CD4-positive, alpha-beta T cell treated with Interleukin-15 for 4 hours (primary cell): Measurements from ENCODE around the gene ITPK1.

Experiments used
- DNase-seq: peaks from one replicate; pipeline ENCODE4 v3.0.0-alpha.2; 2020; ENCODE audit warnings: low spot score

ITPK1 gene

DNA sequence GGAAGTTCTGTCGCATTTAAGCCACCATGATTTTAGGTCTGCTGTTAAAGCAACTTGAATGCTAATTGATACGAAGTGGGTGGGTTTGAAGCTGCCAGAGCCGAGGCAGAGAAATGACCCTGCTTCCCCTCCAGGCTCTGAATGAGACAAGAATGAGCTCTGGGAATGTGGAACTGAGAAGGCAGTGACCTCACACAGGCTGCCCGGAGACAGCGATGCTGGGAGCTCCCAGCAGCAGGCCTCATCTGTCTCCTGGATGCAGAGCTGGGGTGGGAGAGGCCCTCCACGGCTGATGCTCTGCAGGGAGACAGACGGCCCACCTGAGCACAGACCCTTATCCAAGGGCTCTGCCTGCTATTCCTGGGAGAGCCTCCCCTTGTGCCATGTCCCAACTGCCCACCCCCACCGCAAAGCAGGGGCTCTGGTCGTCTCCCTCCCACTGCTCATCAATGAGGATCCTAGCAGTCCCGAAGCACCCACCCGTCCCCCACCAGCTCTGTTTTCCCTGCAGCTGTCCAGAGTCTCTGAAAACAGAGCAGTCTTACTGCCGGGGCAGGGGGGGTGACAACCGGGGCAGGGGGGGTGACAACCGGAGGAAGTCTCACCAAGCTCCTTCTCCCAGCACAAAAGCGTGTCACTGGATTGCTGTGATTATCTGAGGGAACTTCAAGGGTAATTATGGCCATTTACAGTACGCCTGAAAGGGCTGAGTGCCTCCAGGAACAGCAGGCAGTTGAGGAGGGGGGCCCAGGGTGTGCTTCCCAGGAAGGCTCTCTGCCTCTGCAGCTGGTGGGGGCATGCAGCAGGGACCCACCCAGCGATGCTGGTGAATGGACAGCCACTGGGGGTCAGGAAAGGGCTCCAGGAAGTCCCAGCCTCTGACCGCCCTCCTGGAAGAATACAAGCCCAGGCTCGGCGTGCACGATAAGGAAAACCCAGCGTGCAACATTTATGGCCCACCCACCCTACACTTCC, 125.0 kb downstream of the ITPK1 start:
- DNase-seq: no peak

DNA sequence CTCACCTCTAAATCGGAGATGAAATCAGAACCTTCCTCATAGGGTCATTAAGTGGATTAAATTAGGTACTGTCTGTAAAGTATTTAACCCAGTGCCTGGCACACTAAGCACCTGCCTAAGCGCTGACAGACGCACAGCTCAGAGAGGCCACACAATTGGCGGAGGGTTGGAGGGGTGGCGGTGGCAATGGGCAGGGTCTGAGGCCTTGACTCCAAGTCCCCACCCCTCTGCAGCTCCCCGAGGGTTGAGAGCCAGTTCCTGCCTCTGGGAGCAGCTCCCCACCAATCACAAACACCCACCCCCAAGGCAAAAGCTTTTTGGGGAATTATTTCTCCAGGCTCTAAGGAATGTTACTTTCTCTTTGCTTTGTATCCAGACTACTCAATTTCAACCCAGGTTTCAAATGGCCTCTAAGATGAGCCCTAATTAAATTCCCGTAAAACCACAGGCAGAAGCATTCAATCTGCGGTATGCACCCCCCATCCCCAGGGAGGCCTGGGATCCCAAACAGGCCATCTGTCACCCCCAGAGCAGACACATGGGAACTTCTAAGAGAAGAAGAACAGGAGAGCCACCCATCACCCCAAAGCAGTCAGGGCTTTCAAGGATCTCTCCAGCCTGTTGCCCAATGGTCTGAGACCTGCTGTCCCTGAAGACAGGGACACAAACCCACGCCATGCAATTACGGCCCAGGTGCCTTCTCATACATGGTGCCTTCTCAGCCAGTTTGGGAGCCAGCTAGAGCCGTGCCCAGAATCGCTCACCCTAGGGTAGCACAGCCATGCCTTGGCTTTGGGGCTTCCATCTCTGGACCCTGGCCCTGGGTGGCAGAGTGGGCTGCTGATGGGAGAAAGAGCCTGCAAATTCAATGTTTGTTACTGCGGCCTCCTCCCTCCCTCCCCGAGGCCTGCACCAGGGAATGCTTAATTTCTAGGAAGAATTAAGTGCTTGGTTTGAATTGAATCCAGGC, 126.7 kb downstream of the ITPK1 start:
- DNase-seq: no peak

DNA sequence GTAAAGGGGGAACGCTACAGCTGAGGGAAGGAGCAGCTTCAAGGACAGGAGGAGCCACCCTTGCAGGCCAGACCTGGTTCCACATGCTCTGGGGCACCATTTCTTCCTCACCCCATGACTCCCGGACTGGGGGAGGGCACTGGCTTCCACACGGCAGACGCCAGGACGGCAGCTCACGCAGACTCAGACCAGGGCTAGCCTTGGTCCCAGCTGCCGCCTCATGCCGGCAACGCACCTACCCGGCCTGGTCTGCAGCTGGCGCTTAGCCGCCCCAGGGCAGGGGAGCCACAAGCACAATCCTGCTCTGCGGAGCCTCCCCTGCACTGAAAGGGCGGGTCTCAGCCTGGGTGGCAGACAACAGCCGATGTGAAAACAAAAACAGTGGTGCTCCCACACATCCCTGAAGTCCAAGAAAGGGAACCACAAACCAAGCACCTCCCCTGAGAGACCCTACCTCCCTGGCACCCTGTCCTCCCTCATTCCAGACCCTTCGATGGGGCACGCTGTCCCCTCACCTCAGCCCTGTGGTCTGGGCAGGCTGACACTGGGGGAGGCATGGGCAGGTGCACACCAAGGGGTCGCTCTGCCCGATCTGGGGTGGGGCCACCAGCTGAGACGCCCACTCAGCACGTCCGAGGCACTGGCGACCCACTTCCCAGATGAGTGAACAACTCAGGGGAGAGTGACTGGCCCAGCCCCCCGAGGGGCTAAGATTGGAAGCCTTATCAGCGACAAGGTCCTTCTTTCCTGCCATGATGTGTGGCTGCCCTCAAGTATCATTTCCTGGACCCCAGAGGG, 127.8 kb downstream of the ITPK1 start:
- DNase-seq: no peak

DNA sequence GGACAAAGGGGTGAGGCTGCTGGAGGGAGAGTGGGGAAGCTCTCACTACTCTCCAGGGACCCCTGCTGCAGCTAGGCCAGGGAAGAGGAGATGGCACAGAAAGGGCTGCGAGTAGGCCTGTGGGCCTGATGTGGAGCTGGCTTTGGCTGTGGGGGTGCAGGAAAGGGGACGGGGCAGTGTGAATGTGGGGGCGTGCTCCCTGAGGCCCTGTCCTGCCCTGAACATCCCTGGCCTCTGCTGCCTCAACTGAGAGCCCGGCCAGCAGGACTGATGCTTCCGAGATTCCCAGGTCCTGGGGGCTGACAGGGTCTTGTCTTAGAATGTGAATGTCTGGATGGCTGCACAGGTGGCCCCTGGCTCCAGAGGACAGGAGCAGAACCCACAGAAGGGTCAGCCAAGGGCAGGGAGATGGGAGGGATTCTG, 128.6 kb downstream of the ITPK1 start:
- DNase-seq: no peak

DNA sequence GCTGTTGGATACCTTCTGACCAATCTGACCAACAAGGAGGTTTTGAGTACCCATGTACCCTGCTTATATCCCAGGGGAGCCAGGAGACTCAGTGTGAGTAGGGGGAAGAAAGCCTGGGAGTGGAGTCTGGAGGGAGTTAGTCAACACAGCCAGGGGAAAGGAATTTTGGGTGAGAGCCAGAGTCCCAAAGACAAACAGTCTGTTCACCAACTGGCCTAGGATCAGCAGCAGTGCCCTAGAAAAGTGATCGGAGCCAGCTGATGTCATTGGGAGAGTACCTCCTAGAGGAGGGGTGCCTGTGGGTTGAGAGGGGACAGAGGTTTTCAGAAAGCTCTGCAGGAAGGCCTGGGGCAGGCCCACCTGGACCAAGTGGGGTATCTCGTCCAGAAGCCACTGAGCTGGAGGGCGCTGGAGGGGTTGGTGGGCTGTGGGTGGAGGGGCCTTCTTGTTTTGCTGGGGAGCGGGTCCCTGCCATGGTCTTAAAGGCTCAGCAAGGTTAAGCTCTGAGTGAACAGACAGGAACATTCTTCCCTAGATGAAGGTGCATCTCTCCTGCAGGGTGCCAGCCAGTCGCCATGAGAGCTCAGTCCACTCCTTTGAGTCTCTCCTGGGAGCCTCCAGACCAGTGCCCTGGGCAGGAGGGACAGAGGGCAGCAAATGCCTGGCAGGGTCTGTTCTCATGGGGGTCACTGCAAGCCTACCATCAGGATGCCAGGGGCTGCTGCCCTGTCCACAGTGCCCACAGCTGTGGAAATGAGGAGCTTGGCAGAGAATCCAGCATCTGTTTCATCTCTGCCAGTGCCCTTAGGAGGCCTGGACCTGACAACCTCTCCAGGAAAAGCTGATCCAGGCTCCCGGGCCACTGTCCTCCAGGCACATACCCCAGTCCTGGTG, 129.2 kb downstream of the ITPK1 start:
- DNase-seq: no peak

DNA sequence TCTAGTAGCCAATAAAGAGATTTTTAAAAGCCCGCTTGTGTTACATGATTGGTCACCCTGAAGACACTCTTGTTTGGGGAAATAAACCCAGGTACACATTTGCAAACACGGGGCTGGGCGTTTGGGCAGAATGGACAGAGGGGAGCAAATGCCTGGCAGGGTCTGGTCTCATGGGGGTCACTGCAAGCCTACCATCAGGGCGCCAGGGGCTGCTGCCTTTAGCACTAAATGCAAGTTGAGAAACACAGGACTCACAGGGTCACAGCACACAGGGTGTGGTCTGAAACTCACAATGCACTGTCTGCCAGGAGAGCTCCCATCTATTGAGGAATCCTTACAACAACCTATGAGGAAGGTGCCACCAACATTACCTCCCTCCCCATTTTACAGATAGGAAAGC, 130.2 kb downstream of the ITPK1 start:
- no peak for DNase-seq

DNA sequence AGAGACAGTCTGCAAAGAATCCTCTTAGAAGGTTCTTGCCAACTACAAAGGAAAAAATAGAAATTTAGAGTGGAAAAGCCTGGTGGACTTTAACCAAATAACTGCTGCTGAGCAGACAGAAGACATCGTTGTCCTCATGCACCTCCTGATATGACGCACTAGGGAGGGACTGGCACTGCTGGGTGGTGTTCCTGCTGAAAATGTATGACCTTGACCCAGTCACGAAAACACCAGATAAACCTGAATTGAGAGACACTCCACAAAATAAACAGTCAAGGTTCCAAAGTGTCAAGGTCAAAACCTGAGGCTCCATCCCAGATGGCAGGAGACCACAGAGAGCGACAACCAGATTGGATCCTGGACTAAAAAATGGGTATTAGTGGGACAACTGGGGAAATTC, 130.8 kb downstream of the ITPK1 start:
- DNase-seq: no peak

DNA sequence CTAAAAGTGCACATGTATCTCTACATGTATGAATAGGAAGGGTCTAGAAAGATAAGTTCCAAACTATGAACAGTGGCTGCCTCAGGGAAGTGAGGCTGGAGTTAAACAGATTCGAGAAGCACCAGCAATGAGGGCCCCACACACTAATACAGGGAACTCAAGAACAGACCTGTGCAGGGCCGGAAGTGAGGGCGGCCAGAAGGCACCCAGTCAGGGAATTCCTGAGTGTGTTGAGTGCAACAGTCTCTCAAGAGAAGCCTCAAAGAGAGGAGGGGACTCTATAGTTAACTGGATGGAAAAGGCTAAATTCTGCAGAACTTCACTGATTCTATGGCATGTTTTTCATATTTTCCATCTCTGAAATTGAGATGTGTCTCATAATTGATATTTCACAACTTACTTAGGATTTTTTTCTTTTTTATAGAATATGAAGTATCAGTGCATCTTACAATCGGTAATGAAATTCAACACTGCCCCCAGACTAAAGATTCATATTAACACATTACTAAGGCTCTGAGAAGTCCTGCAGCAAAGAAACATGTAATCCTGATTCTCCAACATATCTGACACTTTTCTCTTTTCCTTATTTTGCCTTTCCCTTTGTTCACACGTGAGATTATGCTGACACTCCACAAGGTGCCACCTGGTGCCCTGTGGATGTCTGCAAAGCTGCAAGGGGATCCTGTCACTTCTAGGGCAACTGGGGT, 131.5 kb downstream of the ITPK1 start:
- no peak for DNase-seq

DNA sequence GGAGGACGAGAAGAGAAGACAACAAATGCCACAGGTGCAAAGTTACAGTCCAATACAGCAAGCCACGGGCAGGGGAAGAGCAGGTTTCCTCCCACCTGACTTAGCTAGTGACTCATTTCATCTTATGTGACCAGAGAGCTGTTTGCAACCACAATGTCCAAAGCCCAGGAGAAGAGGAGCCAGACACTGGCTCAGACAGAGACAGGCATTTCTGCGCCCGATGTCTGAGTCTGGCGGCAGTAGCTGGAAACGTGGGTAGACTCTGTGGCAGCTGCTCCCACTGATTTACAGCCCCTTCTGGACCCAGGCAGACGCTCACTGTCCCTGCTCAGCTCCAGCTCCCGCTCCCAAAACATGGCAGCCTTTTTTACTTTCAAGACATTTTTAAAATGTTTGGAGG, 132.8 kb downstream of the ITPK1 start:
- DNase-seq: no peak

DNA sequence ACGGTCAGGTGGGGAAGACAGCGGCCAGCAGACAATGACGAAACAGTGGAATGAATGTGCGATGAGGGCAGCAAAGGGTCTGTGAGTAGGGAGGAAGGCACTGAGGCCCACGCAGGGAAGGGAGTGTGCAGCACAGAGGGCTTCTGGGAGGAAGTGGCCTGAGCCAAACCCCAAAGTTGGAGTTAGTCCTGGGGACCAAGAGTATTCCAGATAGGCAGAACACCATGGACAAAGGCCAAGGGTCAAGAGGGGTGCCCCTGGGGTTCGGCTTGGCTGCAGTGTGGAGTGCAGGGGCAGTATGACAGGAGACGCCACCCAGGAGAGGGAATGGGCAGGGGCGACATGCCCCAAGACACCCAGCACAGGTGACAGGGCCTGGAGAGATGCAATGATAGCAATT, 134.0 kb downstream of the ITPK1 start:
- no peak for DNase-seq

DNA sequence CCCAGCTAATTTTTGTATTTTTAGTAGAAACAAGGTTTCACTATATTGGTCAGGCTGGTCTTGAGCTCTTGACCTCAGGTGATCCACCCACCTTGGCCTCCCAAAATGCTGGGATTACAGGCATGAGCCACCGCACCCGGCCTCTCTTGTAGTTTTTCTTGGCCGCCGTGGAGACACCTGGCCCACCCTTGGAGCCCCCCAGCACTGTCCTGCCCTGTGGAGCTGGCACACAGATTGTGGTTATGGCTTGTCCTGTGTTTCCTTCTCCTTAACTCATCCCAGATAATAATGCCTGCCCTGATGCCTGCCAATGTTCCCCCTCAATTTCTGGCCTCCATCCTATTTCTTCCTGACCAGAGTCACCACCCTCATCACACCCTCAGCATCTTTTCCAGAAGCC, 134.9 kb downstream of the ITPK1 start:
- no peak for DNase-seq

DNA sequence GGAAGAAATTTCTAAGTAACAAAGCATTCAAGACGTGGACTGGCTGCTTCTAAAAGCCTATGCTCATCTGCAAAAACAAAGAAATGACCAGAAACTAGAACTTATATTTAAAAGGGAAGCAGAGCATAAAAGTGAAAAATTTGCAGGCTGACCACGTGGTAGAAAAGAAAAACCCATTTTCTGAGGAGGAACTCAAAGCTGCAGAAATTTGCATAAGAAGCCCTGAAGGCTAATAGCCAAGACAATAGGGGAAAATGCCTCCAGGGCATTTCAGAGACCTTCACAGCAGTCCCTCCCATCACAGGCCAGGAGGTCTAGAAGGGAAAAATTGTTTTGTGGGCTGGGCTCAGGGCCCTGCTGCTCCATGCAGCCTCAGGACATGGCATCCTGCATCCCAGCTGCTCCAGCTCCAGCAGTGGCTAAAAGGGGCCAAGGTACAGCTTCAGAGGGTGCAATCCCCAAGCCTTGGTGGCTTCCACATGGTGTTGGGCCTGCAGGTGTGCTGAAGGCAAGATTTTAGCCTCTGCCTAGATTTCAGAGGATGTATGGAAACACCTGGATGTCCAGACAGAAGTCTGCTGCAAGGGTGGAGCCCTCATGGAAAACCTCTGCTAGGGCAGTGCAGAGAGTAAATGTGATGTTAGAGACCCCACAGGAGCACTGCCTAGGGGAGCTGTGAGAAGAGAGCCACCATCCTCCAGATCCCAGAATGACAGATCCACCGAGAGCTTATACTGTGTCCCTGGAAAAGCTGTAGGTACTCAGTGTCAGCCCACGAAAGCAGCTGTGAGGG, 137.3 kb downstream of the ITPK1 start:
- DNase-seq: no peak

DNA sequence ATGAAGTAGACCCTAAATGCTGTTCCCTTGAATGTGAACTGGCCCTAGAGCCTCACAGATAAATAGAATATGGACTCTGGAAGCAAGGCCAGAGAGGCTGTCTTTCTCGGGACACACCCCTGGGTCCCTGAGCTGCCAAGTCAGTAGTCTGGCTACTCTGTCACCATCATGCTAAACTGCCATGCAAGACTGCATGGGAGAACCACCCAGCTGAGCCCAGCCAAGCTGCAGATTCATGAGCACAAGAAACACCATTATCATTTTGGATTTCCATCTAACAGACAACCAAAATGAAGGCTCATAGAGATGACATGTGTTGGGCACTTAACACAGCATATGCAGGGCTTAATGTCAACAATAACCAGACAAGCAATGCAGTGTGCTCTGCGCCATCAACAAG, 139.5 kb downstream of the ITPK1 start:
- no peak for DNase-seq

DNA sequence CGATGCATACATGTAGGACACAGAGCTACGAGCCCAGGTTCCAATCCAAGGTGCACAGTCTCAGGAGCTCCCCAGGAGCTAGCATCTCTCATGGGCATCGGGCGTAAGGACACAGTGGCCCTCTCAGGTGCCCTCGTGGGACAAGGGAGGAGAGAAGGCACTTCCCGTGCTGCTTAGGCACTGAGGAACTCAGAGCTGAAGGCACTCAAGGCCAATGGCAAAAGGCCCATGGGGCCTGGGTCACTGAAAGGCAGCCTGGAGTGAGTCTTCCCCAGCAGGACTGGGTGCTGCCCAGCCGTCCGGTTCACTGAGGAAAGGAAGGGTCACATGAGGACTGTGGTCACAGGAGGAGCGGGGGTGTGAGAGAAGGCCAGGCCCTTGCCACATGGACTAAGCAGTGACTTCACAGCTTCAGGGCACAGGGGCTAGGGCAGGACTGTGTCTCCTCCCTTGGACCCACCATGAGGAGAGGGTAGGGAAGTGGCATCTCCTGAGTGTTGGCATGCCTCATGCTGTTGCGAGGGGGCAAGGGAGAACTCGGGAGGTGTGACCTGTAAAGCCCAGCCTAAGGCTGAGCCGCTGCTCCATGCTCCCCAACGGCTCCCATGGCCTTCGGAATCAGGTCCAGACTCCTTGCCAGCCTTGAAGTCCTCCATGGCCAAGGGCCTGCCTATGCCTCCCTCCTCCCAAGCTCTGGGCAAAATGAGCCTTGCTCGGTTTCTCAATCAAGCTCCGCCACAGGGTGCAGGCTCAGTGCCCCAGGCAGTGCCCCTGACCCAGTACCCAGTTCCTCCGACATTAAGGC, 141.0 kb downstream of the ITPK1 start:
- no peak for DNase-seq

DNA sequence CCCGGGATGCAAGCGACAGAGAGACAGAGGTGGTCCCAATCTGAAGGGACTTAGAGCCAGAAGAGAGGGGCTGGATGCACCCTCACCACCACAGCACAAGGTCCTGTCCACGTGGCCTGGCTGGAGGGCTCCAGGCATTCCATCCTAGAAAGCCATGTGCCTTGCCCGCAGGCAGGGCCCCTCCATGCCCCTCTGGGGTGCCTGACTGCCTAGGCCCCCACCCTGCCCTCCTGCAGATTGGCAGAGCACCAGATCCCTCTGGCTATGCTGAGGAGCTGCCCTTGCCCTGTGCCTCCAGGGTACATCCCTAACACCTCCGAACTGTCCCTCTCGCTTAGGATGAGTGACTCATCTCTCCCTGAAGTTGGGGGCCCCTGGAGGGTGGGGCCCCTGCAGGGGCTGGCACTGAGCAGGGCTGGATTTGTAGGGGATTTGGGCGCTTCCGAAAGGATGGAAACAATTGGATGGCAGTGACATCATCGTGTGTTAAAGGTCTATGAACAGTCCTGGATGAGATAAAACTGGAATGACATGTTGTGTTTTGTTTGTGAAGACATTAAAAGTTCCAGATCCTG, 141.8 kb downstream of the ITPK1 start:
- no peak for DNase-seq

DNA sequence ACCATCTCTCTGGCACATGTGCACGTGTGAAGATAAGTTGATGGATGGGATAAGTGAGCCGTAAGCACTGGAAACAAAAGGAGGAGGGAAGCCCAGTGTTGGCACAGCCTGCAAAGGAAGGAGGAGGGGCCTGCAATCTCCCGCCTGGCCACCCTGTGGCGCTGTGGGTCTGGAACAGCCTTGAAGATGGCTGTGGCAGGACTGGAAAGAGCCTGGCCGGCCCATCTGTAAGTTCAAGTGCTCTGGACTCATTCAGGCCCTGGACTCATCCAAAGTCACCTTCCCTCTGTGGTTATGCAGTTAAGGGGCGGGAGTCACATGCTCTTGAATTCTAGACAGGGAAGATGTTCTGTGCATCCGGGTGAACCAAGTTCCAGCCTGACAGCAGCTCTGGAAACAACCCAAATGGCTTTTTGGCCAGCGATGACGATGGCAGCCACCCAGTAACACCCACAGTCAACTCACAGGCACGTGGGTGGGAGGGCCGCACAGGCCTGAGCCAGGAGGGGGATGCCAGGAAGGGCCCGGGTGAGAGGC, 142.4 kb downstream of the ITPK1 start:
- DNase-seq: no peak

DNA sequence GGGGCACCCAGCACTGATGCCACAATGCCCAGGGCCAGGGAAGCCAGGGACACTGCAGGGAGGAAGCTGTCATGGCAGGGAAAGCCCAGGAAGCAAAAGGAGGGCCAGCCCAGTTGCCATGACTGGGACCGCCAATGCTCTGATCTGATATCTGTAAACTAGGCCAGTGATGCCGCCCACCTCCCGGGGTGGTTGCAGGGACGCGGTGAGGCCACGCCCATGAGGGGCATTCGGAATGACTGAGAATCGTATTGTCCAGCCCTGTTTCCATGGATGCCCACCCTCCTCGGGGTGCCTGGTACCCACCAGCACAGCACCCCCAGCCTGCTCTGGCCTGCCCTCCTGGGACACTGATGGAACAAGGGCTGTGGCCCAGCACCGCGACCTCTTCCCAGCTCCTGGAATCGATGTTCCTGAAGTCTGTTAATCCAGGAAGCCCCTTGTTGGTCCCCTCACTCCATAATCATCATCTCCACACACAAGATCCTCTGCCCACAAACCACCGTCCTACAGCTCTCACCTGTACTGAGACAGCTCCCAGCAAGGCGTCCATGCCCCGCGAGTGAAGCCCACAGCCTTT, 144.0 kb downstream of the ITPK1 start:
- no peak for DNase-seq

DNA sequence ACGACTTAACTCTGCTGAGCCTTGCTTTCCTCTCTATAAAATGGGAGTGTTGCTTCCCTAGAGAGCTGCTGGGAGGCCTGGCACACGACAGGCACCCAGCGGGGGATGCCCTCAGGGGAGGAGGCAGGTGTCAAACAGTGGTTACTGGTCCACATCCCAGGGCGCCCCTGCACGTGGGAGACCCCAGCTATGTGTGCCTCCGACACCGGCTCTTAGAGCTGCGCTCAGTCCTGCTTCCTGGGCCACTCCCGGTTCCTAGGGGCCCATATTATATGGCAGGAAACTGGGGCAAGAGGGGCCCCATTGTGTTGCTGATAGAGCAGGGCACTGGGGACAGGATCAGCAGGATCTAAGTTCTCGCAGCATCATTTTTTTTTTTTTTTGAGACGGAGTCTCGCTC, 145.5 kb downstream of the ITPK1 start:
- no peak for DNase-seq
